B cell (primary cell): ENCODE data around the gene C1orf174. TPM values are rescaled to one million over a fixed set of nuclear protein-coding genes. Genes with fewer than 3 reads are reported as not detected.

Source experiments
- ATAC-seq: fragments of 200-7000 bp; cut with Tn5 transposase; one replicate; pipeline ENCODE4 v1.10.0; 2021; ENCODE audit warnings: low read depth, mild to moderate bottlenecking, moderate number of reproducible peaks, moderate library complexity
- CTCF ChIA-PET: fragments of 350-600 bp; sonication (Branson Sonifier 250); formaldehyde crosslinking; loops from one replicate; lab custom pipeline; 2021; ENCODE audit warnings: antibody characterized with exemption, inconsistent platforms; lab: Charles Lee
- POLR2A ChIA-PET: fragments of 350-600 bp; sonication (Branson Sonifier 250); formaldehyde crosslinking; loops from one replicate; lab custom pipeline; 2021; ENCODE audit warnings: antibody characterized with exemption; lab: Charles Lee
- DNase-seq: peaks from one replicate; pipeline ENCODE4 v3.0.0; 2013
- H2AFZ ChIP-seq: 2 replicates; pipeline ENCODE4 v1.6.1; 2012; ENCODE audit warnings: mild to moderate bottlenecking, low read depth, low read length; ENCODE audit not compliant: insufficient read depth, poor library complexity, severe bottlenecking
- H3K27ac ChIP-seq, 2 donors: 1 replicate in 1 of 2; 2 replicates in 1 of 2; pipeline ENCODE4 v1.5.1; 2012 to 2013; ENCODE audit warnings: low read length in 2 of 2, mild to moderate bottlenecking in 2 of 2, moderate library complexity in 1 of 2
- H3K27me3 ChIP-seq, 4 experiments: fragments of 200-600 bp in 1 of 4; sonication (generic) in 1 of 4; replicated peaks in 1 of 4; 1 replicate in 2 of 4; 2 replicates in 2 of 4; pipeline versions ENCODE4 v1.6.1 to v1.7.0; 2013 to 2016; ENCODE audit warnings: low read length in 3 of 4, mild to moderate bottlenecking in 2 of 4, mixed read lengths in 1 of 4, moderate library complexity in 1 of 4; ENCODE audit not compliant: insufficient read depth in 4 of 4, control insufficient read depth in 3 of 4; ENCODE audit errors: control extremely low read depth in 1 of 4
- H3K36me3 ChIP-seq, 2 experiments: replicated peaks in 1 of 2; 1 replicate in 1 of 2; 2 replicates in 1 of 2; pipeline versions ENCODE4 v1.6.1 to v1.7.1; 2013; ENCODE audit warnings: low read length in 1 of 2; ENCODE audit not compliant: insufficient read depth in 2 of 2, control insufficient read depth in 1 of 2; ENCODE audit errors: control extremely low read depth in 1 of 2, extremely low read depth in 1 of 2
- H3K4me1 ChIP-seq, 2 donors: fragments of 200-600 bp in 1 of 2; sonication (generic) in 1 of 2; 1 replicate in 1 of 2; 2 replicates in 1 of 2; pipeline versions ENCODE4 v1.5.1 to v1.6.1; 2013 to 2017; ENCODE audit warnings: low read length in 2 of 2; ENCODE audit not compliant: control insufficient read depth in 2 of 2, insufficient read depth in 2 of 2
- H3K4me2 ChIP-seq: replicated peaks from 2 replicates; pipeline ENCODE3; 2012; ENCODE audit warnings: mild to moderate bottlenecking, low read depth, low read length; ENCODE audit not compliant: poor library complexity, severe bottlenecking
- H3K4me3 ChIP-seq, 5 experiments: fragments of 200-600 bp in 1 of 5; sonication (generic) in 1 of 5; 1 replicate in 3 of 5; 2 replicates in 2 of 5; pipeline versions ENCODE4 v1.5.1 to v1.7.0; 2011 to 2016; ENCODE audit warnings: low read length in 4 of 5, mild to moderate bottlenecking in 4 of 5, low read depth in 2 of 5, control low read depth in 1 of 5, moderate library complexity in 1 of 5; ENCODE audit not compliant: insufficient read depth in 1 of 5; ENCODE audit errors: control extremely low read depth in 1 of 5, extremely low read depth in 1 of 5
- H3K79me2 ChIP-seq: fragments of 200-600 bp; sonication (generic); one replicate; pipeline ENCODE4 v1.6.0; 2016; ENCODE audit warnings: low read length; ENCODE audit not compliant: control insufficient read depth, insufficient read depth
- H3K9ac ChIP-seq: fragments of 200-600 bp; sonication (generic); 2 replicates; pipeline ENCODE4 v1.6.1; 2017; ENCODE audit warnings: mild to moderate bottlenecking, low read length, moderate library complexity
- H3K9me3 ChIP-seq, 3 donors: one replicate each; pipeline versions ENCODE4 v1.6.1 to v1.7.1; 2013; ENCODE audit warnings: low read length in 2 of 3; ENCODE audit not compliant: control insufficient read depth in 2 of 3, insufficient read depth in 1 of 3; ENCODE audit errors: control extremely low read depth in 1 of 3
- H4K20me1 ChIP-seq: 2 replicates; pipeline ENCODE4 v1.6.0; 2012; ENCODE audit warnings: mild to moderate bottlenecking, low read length; ENCODE audit not compliant: insufficient read depth, control insufficient read depth, poor library complexity, severe bottlenecking
- H3K27ac Mint-ChIP-seq: one replicate; pipeline ENCODE4 v1.8.0; 2021; ENCODE audit warnings: mixed read lengths
- H3K27me3 Mint-ChIP-seq: one replicate; pipeline ENCODE4 v1.8.0; 2021; ENCODE audit warnings: mixed read lengths
- H3K4me1 Mint-ChIP-seq: one replicate; pipeline ENCODE4 v1.8.0; 2021; ENCODE audit warnings: mixed read lengths
- H3K4me3 Mint-ChIP-seq: one replicate; pipeline ENCODE4 v1.8.0; 2021; ENCODE audit warnings: mixed read lengths
- H3K9me3 Mint-ChIP-seq: one replicate; pipeline ENCODE4 v1.8.0; 2022; ENCODE audit warnings: mixed read lengths; ENCODE audit not compliant: insufficient read depth
- CTCF ChIP-seq: fragments of 200-600 bp; IDR thresholded peaks from one replicate; pipeline ENCODE4 v1.8.0; 2022; ENCODE audit warnings: antibody characterized with exemption, mild to moderate bottlenecking
- EZH2 ChIP-seq: IDR thresholded peaks from 2 replicates; pipeline ENCODE4 v1.6.1; 2012; ENCODE audit warnings: borderline replicate concordance, low read depth, mild to moderate bottlenecking, moderate library complexity, low read length; ENCODE audit not compliant: insufficient read depth, poor library complexity, severe bottlenecking
- WGBS: methylation state at CpG from one replicate; pipeline ENCODE4 v1.1.5; 2013; ENCODE audit warnings: missing lambda C conversion rate; ENCODE audit not compliant: insufficient coverage; 5-methylcytosine and 5-hydroxymethylcytosine counted together
- intact Hi-C: fragments of 100-400 bp; cut with micrococcal nuclease; formaldehyde crosslinking; loops from one replicate; pipeline ENCODE4 v1.10.0; 2022
- polyA plus RNA-seq: library from polyadenylated mRNA; depleted of rRNA; stranded (reverse); fragments of >200 nt; gene quantifications from 2 replicates; pipeline ENCODE4 v1.2.3, GENCODE V29; 2012
- total RNA-seq, 2 donors: library from RNA; stranded (reverse); fragments of 120-200 nt in 1 of 2; gene quantifications; 1 replicate in 1 of 2; 2 replicates in 1 of 2; pipeline versions ENCODE4 v1.2.3 to v1.2.4, GENCODE V29; 2013 to 2022

The C1orf174 gene
- total and polyA plus RNA-seq, 2 donors (not counting 1 experiment from before 2014, with no cell fraction given): 33.2 to 49.8 TPM

GRCh38 chr1:3930301-3931006, 30.4 kb upstream of the C1orf174 start:
- Histone ChIP-seq H3K9me3 (peaks cover 0 to 15% (median 0%) of the 10 kb centered on the region in 3 donors), H4K20me1 (no peaks in the 10 kb centered on the region), H3K36me3 (no peaks in the 10 kb centered on the region), H3K79me2 (no peaks in the 10 kb centered on the region), H3K9ac (no peak overlapping the region), H3K4me2 (no peak overlapping the region), H3K4me1 (no peaks in the 10 kb centered on the region), H3K27ac (no peak overlapping the region), H2AFZ (no peak overlapping the region), H3K4me3 (no peak overlapping the region), H3K27me3 (no peaks in the 10 kb centered on the region)
- Mint-ChIP-seq H3K27me3 (peaks cover 7% of the 10 kb centered on the region), H3K9me3 (peaks cover 6% of the 10 kb centered on the region), H3K27ac (peak overlapping the region; percentile 22), H3K4me1 (no peaks in the 10 kb centered on the region), H3K4me3 (no peak overlapping the region)
- 79% methylated on average over 9 of the region's 10 CpGs for WGBS
- ATAC-seq (no peak), DNase-seq (no peak)
- TF ChIP-seq EZH2 (no peak), CTCF (no peak)
- intact Hi-C loops: no loop called here
- ChIA-PET POLR2A (no interaction called here), CTCF (no interaction called here)

GRCh38 chr1:3929126-3929525, 29.1 kb upstream of the C1orf174 start:
- H3K4me2 ChIP-seq: no peak overlapping the region
- 57% methylated on average over 4 of the region's 5 CpGs for WGBS
- no peaks in the 10 kb centered on the region for H3K4me1 Mint-ChIP-seq
- H3K27ac ChIP-seq: no peak overlapping the region
- POLR2A ChIA-PET: no interaction called here
- CTCF ChIA-PET: no interaction called here
- H3K9me3 ChIP-seq: peaks cover 0 to 9% (median 0%) of the 10 kb centered on the region in 3 donors
- TF ChIP-seq EZH2 (no peak), CTCF (no peak)
- H3K4me3 ChIP-seq: no peak overlapping the region
- H4K20me1 ChIP-seq: no peaks in the 10 kb centered on the region
- no peak overlapping the region for H2AFZ ChIP-seq
- no peaks in the 10 kb centered on the region for H3K27me3 ChIP-seq
- no peaks in the 10 kb centered on the region for H3K4me1 ChIP-seq
- ATAC-seq (no peak), DNase-seq (no peak)
- no peaks in the 10 kb centered on the region for H3K36me3 ChIP-seq
- no peak overlapping the region for H3K27ac Mint-ChIP-seq
- no peak overlapping the region for H3K9ac ChIP-seq
- no peak overlapping the region for H3K4me3 Mint-ChIP-seq
- peaks cover under 1% of the 10 kb centered on the region for H3K27me3 Mint-ChIP-seq
- intact Hi-C loops: no loop called here
- peaks cover 4% of the 10 kb centered on the region for H3K9me3 Mint-ChIP-seq
- H3K79me2 ChIP-seq: no peaks in the 10 kb centered on the region
